Neural progenitor cell (in vitro differentiated cells): Measurements from ENCODE around the gene CHRNA4.
"Not testable (repeated sequence)": the region's sequence is repeated elsewhere in the genome, so short reads cannot be mapped to it uniquely, and the experiment has no call there.

Experiments
- EZH2 ChIP-seq: fragments of 200-600 bp; sonication (generic); IDR thresholded peaks from 2 replicates; pipeline ENCODE4 v1.6.1; 2017; ENCODE audit warnings: antibody characterized with exemption, mild to moderate bottlenecking, moderate library complexity
- EZH2phosphoT487 ChIP-seq: fragments of 200-600 bp; sonication (generic); IDR thresholded peaks from 2 replicates; pipeline ENCODE4 v1.6.1; 2017; ENCODE audit warnings: antibody characterized with exemption
- TF ChIP-seq, protein P1 (sequence below): fragments of 200-600 bp; sonication (generic); IDR thresholded peaks from 2 replicates; pipeline ENCODE4 v1.5.1; 2017; ENCODE audit warnings: antibody characterized with exemption, mild to moderate bottlenecking

- TF ChIP-seq, protein P1, sequence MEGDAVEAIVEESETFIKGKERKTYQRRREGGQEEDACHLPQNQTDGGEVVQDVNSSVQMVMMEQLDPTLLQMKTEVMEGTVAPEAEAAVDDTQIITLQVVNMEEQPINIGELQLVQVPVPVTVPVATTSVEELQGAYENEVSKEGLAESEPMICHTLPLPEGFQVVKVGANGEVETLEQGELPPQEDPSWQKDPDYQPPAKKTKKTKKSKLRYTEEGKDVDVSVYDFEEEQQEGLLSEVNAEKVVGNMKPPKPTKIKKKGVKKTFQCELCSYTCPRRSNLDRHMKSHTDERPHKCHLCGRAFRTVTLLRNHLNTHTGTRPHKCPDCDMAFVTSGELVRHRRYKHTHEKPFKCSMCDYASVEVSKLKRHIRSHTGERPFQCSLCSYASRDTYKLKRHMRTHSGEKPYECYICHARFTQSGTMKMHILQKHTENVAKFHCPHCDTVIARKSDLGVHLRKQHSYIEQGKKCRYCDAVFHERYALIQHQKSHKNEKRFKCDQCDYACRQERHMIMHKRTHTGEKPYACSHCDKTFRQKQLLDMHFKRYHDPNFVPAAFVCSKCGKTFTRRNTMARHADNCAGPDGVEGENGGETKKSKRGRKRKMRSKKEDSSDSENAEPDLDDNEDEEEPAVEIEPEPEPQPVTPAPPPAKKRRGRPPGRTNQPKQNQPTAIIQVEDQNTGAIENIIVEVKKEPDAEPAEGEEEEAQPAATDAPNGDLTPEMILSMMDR: not testable (repeated sequence)
- TF ChIP-seq EZH2, EZH2phosphoT487: not testable (repeated sequence)
These were observed 26.1 kb downstream of the CHRNA4 start for GRCh38 chr20:63335060-63335459.
